Dedifferentiated amniotic fluid mesenchymal stem cell (primary cell): ENCODE data around the gene ZFAND2B.
"Not testable (repeated sequence)": the region's sequence is repeated elsewhere in the genome, so short reads cannot be mapped to it uniquely, and the experiment has no call there.

ENCODE experiments used
- DNase-seq: peaks from one replicate; pipeline ENCODE4 v3.0.0-alpha.2; 2016; ENCODE audit errors: extremely low spot score

ZFAND2B gene

GRCh38 chr2:219175928-219176817 is 30.4 kb upstream of the ZFAND2B start:
- peak; percentile 25 for DNase-seq

- peak; percentile 40 for DNase-seq
These were observed 29.6 kb upstream of the ZFAND2B start, which contains the start of gene CNPPD1 for GRCh38 chr2:219176818-219177551. CNPPD1 (minus strand) TSS chr2:219176925; CDS start chr2:219176828, 97 bp downstream.

- DNase-seq, result peak; percentile 85
These were observed 28.8 kb upstream of the ZFAND2B start, which contains the start of gene RETREG2 for GRCh38 chr2:219177552-219178376. RETREG2 (plus strand) TSS chr2:219178275; CDS start chr2:219178353, 78 bp downstream.

GRCh38 chr2:219178377-219179175 is 28.0 kb upstream of the ZFAND2B start:
- no peak for DNase-seq

- DNase-seq, result no peak
These were observed 26.7 kb upstream of the ZFAND2B start for GRCh38 chr2:219179601-219180465.

GRCh38 chr2:219180961-219181360 is 25.6 kb upstream of the ZFAND2B start:
- no peak for DNase-seq

GRCh38 chr2:219181531-219181930 is 25.1 kb upstream of the ZFAND2B start:
- DNase-seq, result no peak

GRCh38 chr2:219182331-219183150 is 24.0 kb upstream of the ZFAND2B start:
- no peak for DNase-seq

- DNase-seq, result no peak
These were observed 23.3 kb upstream of the ZFAND2B start for GRCh38 chr2:219183151-219183772.

GRCh38 chr2:219184121-219184520 is 22.5 kb upstream of the ZFAND2B start:
- DNase-seq, result no peak

- DNase-seq, result no peak
These were observed 19.7 kb upstream of the ZFAND2B start for GRCh38 chr2:219186754-219187456.

- DNase-seq, result no peak
These were observed 9.2 kb upstream of the ZFAND2B start for GRCh38 chr2:219197388-219197787.

- DNase-seq, result no peak
These were observed 7.6 kb upstream of the ZFAND2B start for GRCh38 chr2:219198974-219199373.

GRCh38 chr2:219199470-219200211 is 6.9 kb upstream of the ZFAND2B start:
- DNase-seq, result no peak

GRCh38 chr2:219200502-219201326 is 5.9 kb upstream of the ZFAND2B start:
- not testable (repeated sequence) for DNase-seq

- not testable (repeated sequence) for DNase-seq
These were observed 5.3 kb upstream of the ZFAND2B start for GRCh38 chr2:219201331-219201730.
